Measurements from ENCODE around the gene SLC27A3.

SLC27A3 gene

DNA sequence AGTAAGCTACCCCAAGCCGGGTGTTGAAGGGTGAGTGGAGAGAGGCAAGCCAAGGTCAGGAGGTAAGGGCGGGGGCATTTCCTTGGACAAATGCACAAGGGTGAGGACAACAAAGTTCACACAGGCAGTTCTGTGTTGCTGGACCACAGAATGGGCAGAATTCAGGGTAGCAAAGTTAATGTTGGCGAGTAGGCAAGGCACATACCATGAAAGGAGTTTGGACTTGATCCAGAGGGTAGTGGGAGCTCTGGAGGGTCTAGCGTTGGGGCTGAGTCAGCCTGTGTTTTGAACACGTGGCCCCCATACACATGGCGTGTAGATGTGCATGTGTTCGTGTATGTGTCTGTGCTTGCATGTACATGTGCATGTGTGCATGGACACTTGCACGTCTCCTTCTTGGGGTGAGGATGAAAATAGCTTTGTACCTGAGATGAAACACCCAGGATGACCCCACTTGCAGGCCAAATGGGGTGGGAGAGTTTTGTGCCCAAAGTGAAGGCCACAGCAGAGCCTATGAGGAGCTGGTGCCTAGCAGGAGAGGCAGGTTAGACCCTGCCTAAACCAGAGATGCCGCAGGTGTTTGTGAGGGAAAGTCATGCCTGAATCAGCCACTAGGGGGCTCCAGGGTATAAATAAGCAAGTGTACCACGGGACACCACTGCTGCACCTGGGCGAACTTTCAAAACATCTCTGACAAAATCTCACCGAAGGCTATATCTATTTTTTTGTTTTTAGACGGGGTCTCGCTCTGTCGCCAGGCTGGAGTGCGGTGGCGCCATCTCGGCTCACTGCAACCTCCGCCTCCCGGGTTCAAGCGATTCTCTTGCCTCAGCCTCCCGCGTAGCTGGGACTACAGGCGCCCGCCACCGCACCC lies 21.8 kb downstream of the SLC27A3 start:
- FAIRE-seq, result peak; percentile 16
- TF ChIP-seq, protein P1, sequence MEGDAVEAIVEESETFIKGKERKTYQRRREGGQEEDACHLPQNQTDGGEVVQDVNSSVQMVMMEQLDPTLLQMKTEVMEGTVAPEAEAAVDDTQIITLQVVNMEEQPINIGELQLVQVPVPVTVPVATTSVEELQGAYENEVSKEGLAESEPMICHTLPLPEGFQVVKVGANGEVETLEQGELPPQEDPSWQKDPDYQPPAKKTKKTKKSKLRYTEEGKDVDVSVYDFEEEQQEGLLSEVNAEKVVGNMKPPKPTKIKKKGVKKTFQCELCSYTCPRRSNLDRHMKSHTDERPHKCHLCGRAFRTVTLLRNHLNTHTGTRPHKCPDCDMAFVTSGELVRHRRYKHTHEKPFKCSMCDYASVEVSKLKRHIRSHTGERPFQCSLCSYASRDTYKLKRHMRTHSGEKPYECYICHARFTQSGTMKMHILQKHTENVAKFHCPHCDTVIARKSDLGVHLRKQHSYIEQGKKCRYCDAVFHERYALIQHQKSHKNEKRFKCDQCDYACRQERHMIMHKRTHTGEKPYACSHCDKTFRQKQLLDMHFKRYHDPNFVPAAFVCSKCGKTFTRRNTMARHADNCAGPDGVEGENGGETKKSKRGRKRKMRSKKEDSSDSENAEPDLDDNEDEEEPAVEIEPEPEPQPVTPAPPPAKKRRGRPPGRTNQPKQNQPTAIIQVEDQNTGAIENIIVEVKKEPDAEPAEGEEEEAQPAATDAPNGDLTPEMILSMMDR (IDR thresholded peaks at IDR 0.05; ENCODE audit: insufficient read depth, missing control alignments), result peak; percentile 95
- DNase-seq (ENCODE audit: insufficient read length, low spot score), result peak; percentile 98

DNA sequence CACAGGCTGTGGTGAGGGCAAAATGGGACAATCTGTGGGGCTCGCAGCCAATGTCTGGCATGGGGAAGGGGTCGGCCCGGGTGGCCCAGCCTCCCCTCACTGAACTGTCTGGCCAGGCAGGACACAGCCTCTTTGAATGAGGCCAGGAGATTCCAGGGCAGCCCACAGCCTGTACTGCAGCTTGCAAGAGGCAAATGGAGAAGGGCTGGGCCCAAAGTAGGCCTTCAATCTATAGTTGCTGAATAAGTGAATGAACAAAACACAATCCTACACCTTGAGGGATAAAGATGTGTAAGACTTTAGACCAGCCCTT lies 23.2 kb downstream of the SLC27A3 start:
- TF ChIP-seq, protein P1 (IDR thresholded peaks at IDR 0.05; ENCODE audit: insufficient read depth, missing control alignments), result no peak
- no peak for DNase-seq (ENCODE audit: insufficient read length, low spot score)

DNA sequence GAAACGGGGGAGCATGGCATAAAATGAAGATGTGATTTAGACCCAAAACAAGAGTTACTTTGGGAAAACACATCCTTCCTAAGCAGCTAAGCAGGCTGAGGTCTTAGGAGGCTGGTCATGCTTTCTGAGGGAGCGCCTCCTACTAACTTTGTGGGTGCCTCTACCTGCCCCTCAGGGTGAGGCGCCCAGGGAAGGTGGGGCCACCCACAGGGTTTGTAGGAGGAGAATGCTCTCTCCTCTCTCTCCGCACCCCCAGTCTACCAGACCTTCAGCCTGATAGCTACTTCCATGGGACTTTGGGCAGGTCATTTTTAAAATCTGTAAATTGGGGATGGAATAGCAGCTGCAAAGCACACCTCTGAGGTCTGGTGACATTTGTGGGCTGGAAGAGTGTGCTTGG lies 23.8 kb downstream of the SLC27A3 start:
- FAIRE-seq, result no peak
- TF ChIP-seq, protein P1 (IDR thresholded peaks at IDR 0.05; ENCODE audit: insufficient read depth, missing control alignments), result no peak
- DNase-seq (ENCODE audit: insufficient read length, low spot score), result no peak

More for the DNA sequence above, 23.2 kb downstream of the SLC27A3 start:
- FAIRE-seq, result no peak

DNA sequence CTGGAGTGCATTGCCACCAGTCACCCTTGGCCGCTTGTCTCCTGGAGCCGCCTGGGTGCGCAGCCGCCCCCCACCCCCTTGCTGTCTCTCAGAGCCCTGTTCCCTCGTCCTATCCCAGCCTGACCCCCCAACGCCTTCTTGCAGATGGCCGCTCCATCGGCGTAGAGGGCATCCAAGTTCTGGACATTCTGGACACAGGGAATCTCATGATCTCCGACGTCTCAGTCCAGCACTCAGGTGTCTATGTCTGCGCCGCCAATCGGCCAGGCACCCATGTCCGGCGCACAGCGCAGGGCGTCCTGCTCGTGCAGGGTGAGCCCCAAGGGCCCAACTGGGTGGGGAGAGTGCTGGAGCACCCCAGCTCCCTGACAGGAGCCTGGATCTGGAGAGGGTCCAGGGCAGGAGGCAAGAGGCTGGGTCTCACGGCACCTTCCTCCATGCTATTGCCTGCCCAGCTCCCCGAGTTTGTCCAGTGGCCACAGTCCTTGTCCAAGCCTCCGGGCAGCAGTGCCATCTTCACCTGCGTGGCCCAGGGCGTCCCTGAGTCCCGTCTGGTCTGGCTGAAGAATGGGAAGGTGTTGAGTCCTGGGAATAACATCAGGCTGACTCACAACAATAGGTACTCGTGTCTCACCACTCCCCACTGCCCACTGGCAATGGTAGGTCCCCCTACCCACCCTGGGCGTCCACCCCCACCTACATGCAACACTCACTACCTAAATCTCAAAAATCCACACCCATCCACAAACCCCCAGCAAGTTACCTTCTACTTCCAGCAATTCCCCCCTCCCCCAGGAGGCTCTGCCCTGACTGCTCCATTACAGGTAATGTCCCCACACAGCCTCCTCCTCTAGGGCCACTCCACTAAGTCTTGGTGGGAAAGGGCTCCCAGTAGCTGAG lies 24.6 kb downstream of the SLC27A3 start:
- no peak for FAIRE-seq

DNA sequence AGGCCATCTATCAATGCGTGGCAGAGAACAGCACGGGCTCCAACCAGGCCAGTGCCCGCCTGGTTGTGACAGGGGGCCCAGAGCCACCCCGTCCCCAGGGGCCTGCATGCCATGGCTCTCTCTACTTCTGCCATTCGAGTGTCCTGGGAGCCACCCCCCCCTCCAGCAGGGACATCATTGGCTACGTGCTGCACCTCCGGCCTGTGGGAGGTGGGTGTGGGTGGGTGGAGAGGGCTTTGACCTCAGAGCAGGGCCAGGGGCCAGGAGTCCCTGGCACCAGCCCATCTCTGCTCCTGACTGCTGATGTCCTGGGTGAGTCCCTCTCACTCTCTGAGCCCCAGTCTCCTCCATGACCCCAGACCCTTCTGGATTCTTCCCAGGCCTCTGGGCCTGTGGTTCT lies 25.3 kb downstream of the SLC27A3 start:
- DNase-seq (ENCODE audit: insufficient read length, low spot score) (no peak), FAIRE-seq (no peak)
- TF ChIP-seq, protein P1 (IDR thresholded peaks at IDR 0.05; ENCODE audit: insufficient read depth, missing control alignments), result no peak

More for the DNA sequence above, 24.6 kb downstream of the SLC27A3 start:
- TF ChIP-seq, protein P1 (IDR thresholded peaks at IDR 0.05; ENCODE audit: insufficient read depth, missing control alignments), result no peak
- no peak for DNase-seq (ENCODE audit: insufficient read length, low spot score)

DNA sequence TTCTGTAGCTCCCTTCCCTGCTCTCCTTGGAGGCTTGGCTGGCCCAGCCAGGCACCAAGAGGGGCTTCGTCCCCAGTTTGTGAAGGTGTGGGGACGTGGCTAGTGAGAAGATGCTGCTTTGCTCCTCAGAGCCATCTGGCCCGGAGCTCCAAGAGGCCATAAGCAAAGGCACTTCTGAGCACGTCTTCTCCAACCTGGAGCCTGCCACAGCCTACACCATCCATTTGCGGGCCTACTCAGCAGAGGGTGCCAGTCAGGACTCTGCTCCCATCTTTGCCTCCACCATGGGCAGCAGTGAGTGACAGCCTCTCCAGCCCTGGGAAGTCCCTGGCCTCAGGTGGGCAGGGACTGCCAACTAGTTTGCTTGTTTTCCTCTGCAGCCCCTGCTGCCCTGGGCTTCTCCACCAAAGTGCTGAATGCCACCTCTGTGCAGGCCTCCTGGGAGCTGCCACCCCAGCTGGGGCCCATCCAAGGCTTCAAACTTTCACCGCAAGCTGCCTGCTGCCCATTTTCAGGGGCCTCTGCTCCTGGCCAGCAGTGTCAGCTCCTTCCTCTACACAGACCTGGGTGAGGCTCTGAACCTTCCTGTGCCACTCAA lies 25.9 kb downstream of the SLC27A3 start:
- DNase-seq (ENCODE audit: insufficient read length, low spot score), result no peak
- no peak for FAIRE-seq
- TF ChIP-seq, protein P1 (IDR thresholded peaks at IDR 0.05; ENCODE audit: insufficient read depth, missing control alignments), result no peak
